HL-60 (cell line): ENCODE results near the gene ALKBH8.

Experiments
- CTCF ChIP-seq: IDR thresholded peaks from one replicate; pipeline ENCODE4 v1.5.1; 2011; ENCODE audit warnings: low read length, control low read depth, inconsistent platforms; ENCODE audit not compliant: insufficient read depth
- POLR2AphosphoS5 ChIP-seq: IDR thresholded peaks from 2 replicates; pipeline ENCODE4 v1.6.1; 2012; ENCODE audit warnings: low read depth
- SPI1 ChIP-seq: IDR thresholded peaks from 2 replicates; pipeline ENCODE4 v1.6.1; 2012; ENCODE audit warnings: low read depth, mild to moderate bottlenecking, borderline replicate concordance

GRCh38 chr11:107606141-107606540 lies 40.6 kb upstream of the ALKBH8 start:
- no peak for TF ChIP-seq CTCF
- no peak for TF ChIP-seq POLR2AphosphoS5
- no peak for TF ChIP-seq SPI1
